ENCODE results near the gene SPDYC. TPM values are rescaled to one million over a fixed set of nuclear protein-coding genes. Genes with fewer than 3 reads are reported as not detected.

Gene SPDYC
- total RNA-seq, 1 donor from 2014 or later: not detected

GRCh38 chr11:65126624-65127274 is 43.3 kb upstream of the SPDYC start:
- Histone ChIP-seq H3K9ac (ENCODE audit: low read length) (no peak overlapping the region), H3K27me3 (ENCODE audit: insufficient read depth, low read length) (no peaks in the 10 kb centered on the region), H4K20me1 (ENCODE audit: insufficient read depth, low read length) (peaks cover 55% of the 10 kb centered on the region), H3K27ac (ENCODE audit: low read depth, low read length) (no peak overlapping the region), H3K9me3 (ENCODE audit: insufficient read depth, low read depth, low read length) (no peaks in the 10 kb centered on the region), H3K4me3 (ENCODE audit: insufficient read depth, low read depth, low read length) (no peak overlapping the region), H3K4me1 (ENCODE audit: insufficient read depth, low read length) (peaks cover 4% of the 10 kb centered on the region), H3K79me2 (ENCODE audit: insufficient read depth, low read length) (peaks cover 43% of the 10 kb centered on the region), H2AFZ (ENCODE audit: low read depth, low read length) (no peak overlapping the region), H3K4me2 (ENCODE audit: low read length) (no peak overlapping the region), H3K36me3 (ENCODE audit: insufficient read depth, low read length) (peaks cover 38% of the 10 kb centered on the region)
- no peaks in the 10 kb centered on the region for H3K9me3 Mint-ChIP-seq (ENCODE audit: unreplicated experiment)
- H3K27me3 Mint-ChIP-seq (ENCODE audit: low read depth, unreplicated experiment): no peaks in the 10 kb centered on the region
- H3K36me3 Mint-ChIP-seq (ENCODE audit: low read depth, unreplicated experiment): peaks cover 14% of the 10 kb centered on the region
- H3K27ac Mint-ChIP-seq (ENCODE audit: unreplicated experiment): peak overlapping the region; percentile 47
- FAIRE-seq (no peak), DNase-seq (ENCODE audit: low read depth) (no peak)
- H3K4me3 Mint-ChIP-seq (ENCODE audit: unreplicated experiment): no peak overlapping the region
- TF ChIP-seq EZH2 (IDR thresholded peaks at IDR 0.05; ENCODE audit: insufficient read depth, low read length) (no peak), CTCF (IDR thresholded peaks at IDR 0.05; ENCODE audit: insufficient read depth, low read depth, low read length) (no peak)
- peaks cover 4% of the 10 kb centered on the region for H3K4me1 Mint-ChIP-seq (ENCODE audit: low read depth, unreplicated experiment)

- Histone ChIP-seq H4K20me1 (ENCODE audit: insufficient read depth, low read length) (peaks cover 64% of the 10 kb centered on the region), H3K9ac (ENCODE audit: low read length) (no peak overlapping the region), H3K4me1 (ENCODE audit: insufficient read depth, low read length) (peaks cover 4% of the 10 kb centered on the region), H3K4me2 (ENCODE audit: low read length) (no peak overlapping the region), H3K27me3 (ENCODE audit: insufficient read depth, low read length) (no peaks in the 10 kb centered on the region), H3K27ac (ENCODE audit: low read depth, low read length) (no peak overlapping the region), H3K79me2 (ENCODE audit: insufficient read depth, low read length) (peaks cover 43% of the 10 kb centered on the region), H3K4me3 (ENCODE audit: insufficient read depth, low read depth, low read length) (no peak overlapping the region), H2AFZ (ENCODE audit: low read depth, low read length) (no peak overlapping the region), H3K9me3 (ENCODE audit: insufficient read depth, low read depth, low read length) (no peaks in the 10 kb centered on the region), H3K36me3 (ENCODE audit: insufficient read depth, low read length) (peaks cover 40% of the 10 kb centered on the region)
- DNase-seq (ENCODE audit: low read depth) (no peak), FAIRE-seq (no peak)
- Mint-ChIP-seq H3K4me3 (ENCODE audit: unreplicated experiment) (no peak overlapping the region), H3K36me3 (ENCODE audit: low read depth, unreplicated experiment) (peaks cover 19% of the 10 kb centered on the region), H3K9me3 (ENCODE audit: unreplicated experiment) (no peaks in the 10 kb centered on the region), H3K4me1 (ENCODE audit: low read depth, unreplicated experiment) (peaks cover 4% of the 10 kb centered on the region), H3K27me3 (ENCODE audit: low read depth, unreplicated experiment) (no peaks in the 10 kb centered on the region), H3K27ac (ENCODE audit: unreplicated experiment) (peak overlapping the region; percentile 47)
- TF ChIP-seq CTCF (IDR thresholded peaks at IDR 0.05; ENCODE audit: insufficient read depth, low read depth, low read length) (no peak), EZH2 (IDR thresholded peaks at IDR 0.05; ENCODE audit: insufficient read depth, low read length) (no peak)
Observed at GRCh38 chr11:65127473-65128181, 42.4 kb upstream of the SPDYC start.

Data from astrocyte (in vitro differentiated cells and primary cell).